H1 (cell line): ENCODE data around the gene RNF128.

Experiments
- CBX5 ChIP-seq: fragments of 300-800, 300-1000 bp; sonication (generic); IDR thresholded peaks from 2 replicates; pipeline ENCODE4 v1.7.1; 2016; ENCODE audit warnings: antibody characterized with exemption, low read length, low read depth
- CEBPB ChIP-seq: IDR thresholded peaks from 2 replicates; pipeline ENCODE4 v1.6.1; 2012; ENCODE audit warnings: low read depth, low read length
- EZH2 ChIP-seq: fragments of 200-600 bp; sonication (generic); IDR thresholded peaks from 2 replicates; pipeline ENCODE4 v1.7.1; 2012; ENCODE audit warnings: low read depth, mild to moderate bottlenecking, moderate library complexity, low read length, inconsistent platforms; ENCODE audit not compliant: severe bottlenecking
- JUND ChIP-seq: IDR thresholded peaks from 2 replicates; pipeline ENCODE4 v1.6.1; 2011; ENCODE audit warnings: mild to moderate bottlenecking, improper control_type of control experiment, low read length
- POLR2A ChIP-seq, 2 experiments: IDR thresholded peaks; 1 replicate in 1 of 2; 2 replicates in 1 of 2; pipeline ENCODE4 v1.6.1; 2011; ENCODE audit warnings: low read depth in 2 of 2, low read length in 2 of 2, mild to moderate bottlenecking in 2 of 2; ENCODE audit errors: control extremely low read depth in 1 of 2
- POLR2AphosphoS5 ChIP-seq: IDR thresholded peaks from 2 replicates; pipeline ENCODE4 v1.6.1; 2011; ENCODE audit warnings: low read depth, low read length
- RAD21 ChIP-seq, 2 experiments: IDR thresholded peaks in 1 of 2; conservative IDR thresholded peaks in 1 of 2; 2 replicates each; pipeline ENCODE4 v1.6.1; 2011; ENCODE audit warnings: low read depth in 2 of 2, low read length in 2 of 2, improper control_type of control experiment in 1 of 2, inconsistent platforms in 1 of 2, mild to moderate bottlenecking in 1 of 2, moderate library complexity in 1 of 2
- SUZ12 ChIP-seq: fragments of 200-600 bp; sonication (generic); IDR thresholded peaks from 2 replicates; pipeline ENCODE4 v1.6.1; 2012; ENCODE audit warnings: mild to moderate bottlenecking, inconsistent platforms, low read length, moderate library complexity, mixed read lengths
- TCF12 ChIP-seq: IDR thresholded peaks from 2 replicates; pipeline ENCODE4 v1.6.1; 2011; ENCODE audit warnings: low read depth, mild to moderate bottlenecking, low read length
- TEAD4 ChIP-seq: IDR thresholded peaks from 2 replicates; pipeline ENCODE4 v1.6.1; 2012; ENCODE audit warnings: low read depth, low read length, inconsistent platforms, mixed read lengths
- YY1 ChIP-seq: IDR thresholded peaks from 2 replicates; pipeline ENCODE4 v1.6.1; 2011; ENCODE audit warnings: low read depth, mild to moderate bottlenecking, low read length
- TF ChIP-seq, protein P1 (sequence below), 3 experiments: IDR thresholded peaks; 1 replicate in 2 of 3; 2 replicates in 1 of 3; pipeline versions ENCODE4 v1.5.1 to v1.6.1; 2011; ENCODE audit warnings: low read length in 3 of 3, mild to moderate bottlenecking in 3 of 3, inconsistent platforms in 2 of 3, low read depth in 1 of 3, moderate library complexity in 1 of 3; ENCODE audit not compliant: insufficient read depth in 1 of 3; ENCODE audit errors: control extremely low read depth in 1 of 3
- TF ChIP-seq, protein P2 (sequence below): IDR thresholded peaks from 2 replicates; pipeline ENCODE4 v1.6.1; 2011; ENCODE audit warnings: low read length, improper control_type of control experiment
- TF ChIP-seq, protein P3 (sequence below): IDR thresholded peaks from 2 replicates; pipeline ENCODE4 v1.6.1; 2012; ENCODE audit warnings: inconsistent platforms

DNA sequence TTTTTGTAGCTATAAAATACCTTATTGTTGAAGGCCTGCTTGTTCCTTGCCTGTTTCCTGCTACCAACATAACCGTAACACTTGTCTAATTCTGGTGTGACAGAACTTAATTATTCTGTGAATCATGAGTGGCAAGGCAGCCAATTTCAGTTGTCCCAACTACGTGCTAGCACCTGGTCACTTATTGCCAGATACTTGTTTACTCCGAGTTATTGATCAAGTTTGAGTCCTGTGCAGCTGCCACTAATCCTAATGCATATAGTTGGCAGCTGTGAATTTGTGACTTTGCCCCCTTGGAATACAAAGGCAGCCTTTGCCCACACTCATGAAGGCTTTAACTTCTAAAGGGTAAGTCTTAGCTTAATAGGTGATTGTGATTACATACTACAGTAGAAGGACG, 7.8 kb upstream of the RNF128 start:
- no peak for TF ChIP-seq EZH2
- TF ChIP-seq TCF12, result no peak
- TF ChIP-seq, protein P1, sequence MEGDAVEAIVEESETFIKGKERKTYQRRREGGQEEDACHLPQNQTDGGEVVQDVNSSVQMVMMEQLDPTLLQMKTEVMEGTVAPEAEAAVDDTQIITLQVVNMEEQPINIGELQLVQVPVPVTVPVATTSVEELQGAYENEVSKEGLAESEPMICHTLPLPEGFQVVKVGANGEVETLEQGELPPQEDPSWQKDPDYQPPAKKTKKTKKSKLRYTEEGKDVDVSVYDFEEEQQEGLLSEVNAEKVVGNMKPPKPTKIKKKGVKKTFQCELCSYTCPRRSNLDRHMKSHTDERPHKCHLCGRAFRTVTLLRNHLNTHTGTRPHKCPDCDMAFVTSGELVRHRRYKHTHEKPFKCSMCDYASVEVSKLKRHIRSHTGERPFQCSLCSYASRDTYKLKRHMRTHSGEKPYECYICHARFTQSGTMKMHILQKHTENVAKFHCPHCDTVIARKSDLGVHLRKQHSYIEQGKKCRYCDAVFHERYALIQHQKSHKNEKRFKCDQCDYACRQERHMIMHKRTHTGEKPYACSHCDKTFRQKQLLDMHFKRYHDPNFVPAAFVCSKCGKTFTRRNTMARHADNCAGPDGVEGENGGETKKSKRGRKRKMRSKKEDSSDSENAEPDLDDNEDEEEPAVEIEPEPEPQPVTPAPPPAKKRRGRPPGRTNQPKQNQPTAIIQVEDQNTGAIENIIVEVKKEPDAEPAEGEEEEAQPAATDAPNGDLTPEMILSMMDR (IDR thresholded peaks at IDR 0.05; ENCODE audit: control extremely low read depth in 1 of 3, insufficient read depth in 1 of 3, low read depth in 1 of 3, low read length in 3 of 3), result no peak
- TF ChIP-seq CBX5, result no peak
- no peak for TF ChIP-seq TEAD4
- no peak for TF ChIP-seq JUND
- TF ChIP-seq RAD21 (IDR thresholded peaks at IDR 0.05 in 1 of 2, conservative IDR thresholded peaks at IDR 0.05 in 1 of 2; ENCODE audit: low read depth in 2 of 2, low read length in 2 of 2), result no peak
- TF ChIP-seq YY1, result no peak
- TF ChIP-seq, protein P2, sequence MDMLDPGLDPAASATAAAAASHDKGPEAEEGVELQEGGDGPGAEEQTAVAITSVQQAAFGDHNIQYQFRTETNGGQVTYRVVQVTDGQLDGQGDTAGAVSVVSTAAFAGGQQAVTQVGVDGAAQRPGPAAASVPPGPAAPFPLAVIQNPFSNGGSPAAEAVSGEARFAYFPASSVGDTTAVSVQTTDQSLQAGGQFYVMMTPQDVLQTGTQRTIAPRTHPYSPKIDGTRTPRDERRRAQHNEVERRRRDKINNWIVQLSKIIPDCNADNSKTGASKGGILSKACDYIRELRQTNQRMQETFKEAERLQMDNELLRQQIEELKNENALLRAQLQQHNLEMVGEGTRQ, result no peak
- TF ChIP-seq POLR2AphosphoS5, result no peak
- TF ChIP-seq POLR2A (IDR thresholded peaks at IDR 0.05; ENCODE audit: control extremely low read depth in 1 of 2, low read depth in 2 of 2, low read length in 2 of 2), result no peak
- TF ChIP-seq SUZ12, result no peak
- TF ChIP-seq CEBPB, result no peak
- TF ChIP-seq, protein P3, sequence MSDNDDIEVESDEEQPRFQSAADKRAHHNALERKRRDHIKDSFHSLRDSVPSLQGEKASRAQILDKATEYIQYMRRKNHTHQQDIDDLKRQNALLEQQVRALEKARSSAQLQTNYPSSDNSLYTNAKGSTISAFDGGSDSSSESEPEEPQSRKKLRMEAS, result no peak
